ENCODE data around the gene STAT5B. TPM values are rescaled to one million over a fixed set of nuclear protein-coding genes. Genes with fewer than 3 reads are reported as not detected.

The STAT5B gene
- total RNA-seq, 1 experiment from 2014 or later: 42.9 TPM

GRCh38 chr17:42272162-42272907 is 3.9 kb downstream of the STAT5B start:
- Histone ChIP-seq H3K9me3 (ENCODE audit: control insufficient read depth, low read depth, low read length) (no peaks in the 10 kb centered on the region), H2BK5ac (ENCODE audit: insufficient read length, low read length) (no peak overlapping the region), H3K4me2 (ENCODE audit: insufficient read depth, insufficient read length, low read length) (no peak overlapping the region), H3K14ac (ENCODE audit: insufficient read depth, low read length) (no peak overlapping the region), H3K23me2 (ENCODE audit: insufficient read length, low read depth, low read length, poor library complexity, severe bottlenecking) (peaks cover 12% of the 10 kb centered on the region), H3K56ac (ENCODE audit: insufficient read length, low read depth, low read length) (no peak overlapping the region), H3K4me1 (ENCODE audit: insufficient read depth, low read length) (peaks cover 9% of the 10 kb centered on the region), H2BK15ac (ENCODE audit: low read depth, low read length) (no peak overlapping the region), H3K23ac (ENCODE audit: insufficient read length, low read depth, low read length) (no peak overlapping the region), H3K4ac (ENCODE audit: low read depth, low read length) (no peak overlapping the region), H3K9ac (ENCODE audit: extremely low read depth, insufficient read length, low read length) (no peak overlapping the region), H2BK20ac (ENCODE audit: low read depth, low read length, poor library complexity, severe bottlenecking) (no peak overlapping the region), H4K20me1 (ENCODE audit: control insufficient read depth, insufficient read depth, insufficient read length) (no peaks in the 10 kb centered on the region), H3K27ac (ENCODE audit: insufficient read length, low read depth, low read length) (no peak overlapping the region), H2BK12ac (ENCODE audit: insufficient read length, low read depth, low read length) (no peak overlapping the region), H2AFZ (ENCODE audit: low read length) (no peak overlapping the region), H3T11ph (ENCODE audit: low read length) (no peak overlapping the region), H3K79me1 (ENCODE audit: insufficient read depth, low read depth, low read length, poor library complexity, severe bottlenecking) (peaks cover 3% of the 10 kb centered on the region), H3K18ac (ENCODE audit: insufficient read length, low read depth, low read length) (no peak overlapping the region), H3K79me2 (ENCODE audit: insufficient read depth, low read length) (peaks cover 4% of the 10 kb centered on the region; the same call in 1 of the 2 replicates), H2BK120ac (ENCODE audit: low read depth, low read length, poor library complexity, severe bottlenecking) (no peak overlapping the region), H2AK5ac (ENCODE audit: insufficient read length, low read length) (no peak overlapping the region), H3K27me3 (ENCODE audit: insufficient read depth, low read length) (no peaks in the 10 kb centered on the region), H4K5ac (ENCODE audit: insufficient read length, low read depth, low read length) (no peak overlapping the region), H4K8ac (replicated peaks; ENCODE audit: insufficient read length, low read depth, low read length) (no peak overlapping the region), H4K91ac (ENCODE audit: insufficient read length, low read depth, low read length) (no peak overlapping the region)
- Mint-ChIP-seq H3K4me3 (no peak overlapping the region; a peak in 1 of 5 replicates), H3K4me1 (peaks cover 42 to 46% of the 10 kb centered on the region in 2 experiments), H3K27ac (no peak overlapping the region), H3K27me3 (ENCODE audit: low read depth) (peaks cover 2% of the 10 kb centered on the region), H3K9me3 (no peaks in the 10 kb centered on the region; a peak in 1 of 5 replicates), H3K36me3 (ENCODE audit: insufficient read depth in 1 of 3, low read depth in 3 of 3) (no peaks in the 10 kb centered on the region; a peak in 1 of 7 replicates)
- TF ChIP-seq, protein P1, sequence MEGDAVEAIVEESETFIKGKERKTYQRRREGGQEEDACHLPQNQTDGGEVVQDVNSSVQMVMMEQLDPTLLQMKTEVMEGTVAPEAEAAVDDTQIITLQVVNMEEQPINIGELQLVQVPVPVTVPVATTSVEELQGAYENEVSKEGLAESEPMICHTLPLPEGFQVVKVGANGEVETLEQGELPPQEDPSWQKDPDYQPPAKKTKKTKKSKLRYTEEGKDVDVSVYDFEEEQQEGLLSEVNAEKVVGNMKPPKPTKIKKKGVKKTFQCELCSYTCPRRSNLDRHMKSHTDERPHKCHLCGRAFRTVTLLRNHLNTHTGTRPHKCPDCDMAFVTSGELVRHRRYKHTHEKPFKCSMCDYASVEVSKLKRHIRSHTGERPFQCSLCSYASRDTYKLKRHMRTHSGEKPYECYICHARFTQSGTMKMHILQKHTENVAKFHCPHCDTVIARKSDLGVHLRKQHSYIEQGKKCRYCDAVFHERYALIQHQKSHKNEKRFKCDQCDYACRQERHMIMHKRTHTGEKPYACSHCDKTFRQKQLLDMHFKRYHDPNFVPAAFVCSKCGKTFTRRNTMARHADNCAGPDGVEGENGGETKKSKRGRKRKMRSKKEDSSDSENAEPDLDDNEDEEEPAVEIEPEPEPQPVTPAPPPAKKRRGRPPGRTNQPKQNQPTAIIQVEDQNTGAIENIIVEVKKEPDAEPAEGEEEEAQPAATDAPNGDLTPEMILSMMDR (conservative IDR thresholded peaks at IDR 0.05): no peak
- no CpG with 5 or more reads among the region's 7 CpGs for WGBS (ENCODE audit: extremely low coverage, insufficient read length, low lambda C conversion rate)
- no peak for DNase-seq

Data from H9 (cell line).